A673 (cell line): ENCODE results near the gene SCN2A. TPM values are rescaled to one million over a fixed set of nuclear protein-coding genes. Genes with fewer than 3 reads are reported as not detected.

ENCODE experiments used
- BruUV-seq: library from RNA; stranded (reverse); fragments of 400-500 nt; replicated peaks from 2 replicates; lab custom pipeline; 2021; lab: Mats Ljungman, UMichigan
- CTCF ChIA-PET: fragments of 300-600 bp; sonication (Branson Sonifier 250); formaldehyde crosslinking; loops from one replicate; lab custom pipeline; 2022; ENCODE audit warnings: antibody characterized with exemption; lab: Charles Lee
- POLR2A ChIA-PET: fragments of 300-600 bp; sonication (Branson Sonifier 250); formaldehyde crosslinking; loops from one replicate; lab custom pipeline; 2022; ENCODE audit warnings: antibody characterized with exemption; ENCODE audit not compliant: low non-redundant PET; lab: Charles Lee
- DNase-seq: peaks from one replicate; pipeline ENCODE4 v3.0.0-alpha.2; 2015; ENCODE audit warnings: low spot score
- H3K27ac ChIP-seq: fragments of 200-600 bp; sonication (generic); 2 replicates; pipeline ENCODE4 v1.5.1; 2016; ENCODE audit warnings: mixed run types, low read depth, mild to moderate bottlenecking, mixed read lengths, antibody characterized with exemption, low read length; ENCODE audit not compliant: poor library complexity, severe bottlenecking
- H3K27me3 ChIP-seq: fragments of 200-600 bp; sonication (generic); replicated peaks from 2 replicates; pipeline ENCODE4 v1.6.1; 2017; ENCODE audit warnings: mixed run types, low read depth, mild to moderate bottlenecking, mixed read lengths, antibody characterized with exemption, low read length; ENCODE audit not compliant: insufficient read depth, poor library complexity
- H3K36me3 ChIP-seq: fragments of 200-600 bp; sonication (generic); 2 replicates; pipeline ENCODE4 v1.6.1; 2016; ENCODE audit warnings: mixed run types, mild to moderate bottlenecking, mixed read lengths, antibody characterized with exemption, low read length; ENCODE audit not compliant: insufficient read depth, poor library complexity, severe bottlenecking
- H3K4me1 ChIP-seq: fragments of 200-600 bp; sonication (generic); 2 replicates; pipeline ENCODE4 v1.6.1; 2017; ENCODE audit warnings: mixed run types, mild to moderate bottlenecking, mixed read lengths, antibody characterized with exemption, low read length; ENCODE audit not compliant: insufficient read depth, poor library complexity, severe bottlenecking
- H3K4me3 ChIP-seq: fragments of 200-600 bp; sonication (generic); 2 replicates; pipeline ENCODE4 v1.5.1; 2016; ENCODE audit warnings: low read depth, mixed run types, mild to moderate bottlenecking, mixed read lengths, low read length; ENCODE audit not compliant: poor library complexity, severe bottlenecking
- H3K9me3 ChIP-seq: fragments of 200-600 bp; sonication (generic); 2 replicates; pipeline ENCODE4 v1.6.1; 2016; ENCODE audit warnings: mixed run types, low read depth, mild to moderate bottlenecking, mixed read lengths, antibody characterized with exemption, low read length; ENCODE audit not compliant: poor library complexity, severe bottlenecking
- EZH2 ChIP-seq: fragments of 200-600 bp; sonication (generic); IDR thresholded peaks from 2 replicates; pipeline ENCODE4 v1.6.1; 2017; ENCODE audit warnings: borderline replicate concordance, low read depth, mild to moderate bottlenecking, mixed read lengths, antibody characterized with exemption, low read length; ENCODE audit not compliant: poor library complexity, severe bottlenecking
- intact Hi-C: fragments of 100-400 bp; cut with micrococcal nuclease; formaldehyde crosslinking; loops from one replicate; pipeline ENCODE4 v1.10.0; 2022; ENCODE audit not compliant: unreplicated experiment
- total RNA-seq: library from RNA; stranded (reverse); gene quantifications from 2 replicates; pipeline ENCODE4 v1.2.3, GENCODE V29; 2021
- TF ChIP-seq, protein P1 (sequence below): fragments of 300-800, 200-600 bp; sonication (generic); conservative IDR thresholded peaks from 2 replicates; pipeline ENCODE4 v1.5.1; 2017; ENCODE audit warnings: low read depth, mild to moderate bottlenecking, antibody characterized with exemption, low read length, moderate library complexity, mixed read lengths

Gene SCN2A
- total RNA-seq, 1 experiment from 2014 or later = 0.73 TPM

- intact Hi-C loops = loop anchor here (5.0 kb wide), 1 partner anchor 558 kb away; no protein-coding TSS in a partner anchor
- Histone ChIP-seq H3K4me1 (peaks cover 11% of the 10 kb centered on the region), H3K27me3 (no peaks in the 10 kb centered on the region), H3K9me3 (no peaks in the 10 kb centered on the region), H3K36me3 (no peaks in the 10 kb centered on the region), H3K27ac (no peak overlapping the region), H3K4me3 (no peak overlapping the region)
- TF ChIP-seq, protein P1, sequence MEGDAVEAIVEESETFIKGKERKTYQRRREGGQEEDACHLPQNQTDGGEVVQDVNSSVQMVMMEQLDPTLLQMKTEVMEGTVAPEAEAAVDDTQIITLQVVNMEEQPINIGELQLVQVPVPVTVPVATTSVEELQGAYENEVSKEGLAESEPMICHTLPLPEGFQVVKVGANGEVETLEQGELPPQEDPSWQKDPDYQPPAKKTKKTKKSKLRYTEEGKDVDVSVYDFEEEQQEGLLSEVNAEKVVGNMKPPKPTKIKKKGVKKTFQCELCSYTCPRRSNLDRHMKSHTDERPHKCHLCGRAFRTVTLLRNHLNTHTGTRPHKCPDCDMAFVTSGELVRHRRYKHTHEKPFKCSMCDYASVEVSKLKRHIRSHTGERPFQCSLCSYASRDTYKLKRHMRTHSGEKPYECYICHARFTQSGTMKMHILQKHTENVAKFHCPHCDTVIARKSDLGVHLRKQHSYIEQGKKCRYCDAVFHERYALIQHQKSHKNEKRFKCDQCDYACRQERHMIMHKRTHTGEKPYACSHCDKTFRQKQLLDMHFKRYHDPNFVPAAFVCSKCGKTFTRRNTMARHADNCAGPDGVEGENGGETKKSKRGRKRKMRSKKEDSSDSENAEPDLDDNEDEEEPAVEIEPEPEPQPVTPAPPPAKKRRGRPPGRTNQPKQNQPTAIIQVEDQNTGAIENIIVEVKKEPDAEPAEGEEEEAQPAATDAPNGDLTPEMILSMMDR = no peak
- TF ChIP-seq EZH2 = no peak
- peak; percentile 24 for DNase-seq
- no TSS peak for BruUV-seq
- ChIA-PET CTCF (interaction anchor here (0.9 kb wide), 1 partner anchor 55 kb away, joined by 4 read pairs; the partner anchor contains the start of gene SCN2A), POLR2A (no interaction called here)
Measured at GRCh38 chr2:165294912-165295311, 55.7 kb downstream of the SCN2A start.

- Histone ChIP-seq H3K36me3 (no peaks in the 10 kb centered on the region), H3K9me3 (no peaks in the 10 kb centered on the region), H3K4me3 (no peak overlapping the region), H3K27me3 (no peaks in the 10 kb centered on the region), H3K4me1 (peaks cover 11% of the 10 kb centered on the region), H3K27ac (no peak overlapping the region)
- ChIA-PET POLR2A (no interaction called here), CTCF (interaction anchor here (0.9 kb wide), 1 partner anchor 56 kb away, joined by 4 read pairs; the partner anchor contains the start of gene SCN2A)
- DNase-seq = no peak
- no TSS peak for BruUV-seq
- intact Hi-C loops = loop anchor here (5.0 kb wide), 1 partner anchor 558 kb away; no protein-coding TSS in a partner anchor
- no peak for TF ChIP-seq EZH2
- TF ChIP-seq, protein P1 = no peak
Measured at GRCh38 chr2:165295643-165296042, 56.4 kb downstream of the SCN2A start.

DNA sequence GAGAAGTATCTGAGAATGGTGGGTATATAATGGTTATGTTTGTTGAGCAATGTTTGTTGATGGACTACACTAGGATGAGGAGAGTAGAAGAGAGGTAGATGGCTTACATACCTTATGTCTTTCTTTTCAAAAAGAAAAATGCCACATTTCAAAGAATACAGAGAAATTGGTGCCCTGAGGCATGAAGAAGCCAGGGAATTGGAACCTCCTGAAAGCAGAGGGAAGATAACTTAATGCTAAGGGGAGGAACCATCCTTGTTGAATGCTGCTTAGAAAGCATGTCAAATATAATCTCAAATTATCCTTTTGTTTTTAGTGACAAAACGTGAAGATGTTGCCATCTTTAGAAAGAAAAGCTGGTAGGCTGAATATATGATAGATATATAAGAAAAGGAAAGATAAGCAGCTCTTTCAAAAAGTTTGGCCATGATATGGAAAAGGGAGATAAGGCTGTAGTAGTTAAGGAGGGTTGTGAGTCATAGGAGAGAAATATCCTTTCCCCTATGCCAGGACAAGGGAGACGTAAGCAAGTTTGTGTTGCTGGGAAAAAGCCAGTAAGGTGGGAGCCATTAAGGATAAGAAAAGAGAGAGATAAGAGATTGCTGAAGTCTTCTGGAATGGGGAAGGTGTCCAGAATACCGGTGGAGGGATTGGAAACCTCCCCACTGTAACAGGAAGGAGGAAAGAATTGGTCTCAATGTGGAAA is 66.3 kb downstream of the SCN2A start:
- POLR2A ChIA-PET = no interaction called here
- Histone ChIP-seq H3K36me3 (no peaks in the 10 kb centered on the region), H3K27me3 (no peaks in the 10 kb centered on the region), H3K27ac (no peak overlapping the region), H3K4me1 (no peaks in the 10 kb centered on the region), H3K9me3 (no peaks in the 10 kb centered on the region), H3K4me3 (no peak overlapping the region)
- intact Hi-C loops = loop anchor here (5.0 kb wide), 2 partner anchors 68 to 288 kb away; partner anchors contain the start of gene SCN2A
- BruUV-seq = no TSS peak
- DNase-seq = no peak
- TF ChIP-seq, protein P1 = no peak
- no peak for TF ChIP-seq EZH2
- CTCF ChIA-PET = no interaction called here
